Stimulated activated CD4-positive, alpha-beta T cell treated with anti-CD3 and anti-CD28 coated beads, Interleukin-1b, Interleukin-23, amount 100 ng/mL, for 4 hours (primary cell): Measurements from ENCODE around the gene TENM4.

Experiments used
- DNase-seq, 2 donors: peaks; one replicate each; pipeline ENCODE4 v3.0.0-alpha.2; 2020; ENCODE audit warnings: low read depth in 2 of 2

Gene TENM4

GRCh38 chr11:79390477-79390876 lies 50.4 kb downstream of the TENM4 start:
- DNase-seq, result no peak

GRCh38 chr11:79388201-79388600 lies 52.6 kb downstream of the TENM4 start:
- DNase-seq, result no peak

- no peak for DNase-seq
Observed at GRCh38 chr11:79383874-79384273, 57.0 kb downstream of the TENM4 start.

DNA sequence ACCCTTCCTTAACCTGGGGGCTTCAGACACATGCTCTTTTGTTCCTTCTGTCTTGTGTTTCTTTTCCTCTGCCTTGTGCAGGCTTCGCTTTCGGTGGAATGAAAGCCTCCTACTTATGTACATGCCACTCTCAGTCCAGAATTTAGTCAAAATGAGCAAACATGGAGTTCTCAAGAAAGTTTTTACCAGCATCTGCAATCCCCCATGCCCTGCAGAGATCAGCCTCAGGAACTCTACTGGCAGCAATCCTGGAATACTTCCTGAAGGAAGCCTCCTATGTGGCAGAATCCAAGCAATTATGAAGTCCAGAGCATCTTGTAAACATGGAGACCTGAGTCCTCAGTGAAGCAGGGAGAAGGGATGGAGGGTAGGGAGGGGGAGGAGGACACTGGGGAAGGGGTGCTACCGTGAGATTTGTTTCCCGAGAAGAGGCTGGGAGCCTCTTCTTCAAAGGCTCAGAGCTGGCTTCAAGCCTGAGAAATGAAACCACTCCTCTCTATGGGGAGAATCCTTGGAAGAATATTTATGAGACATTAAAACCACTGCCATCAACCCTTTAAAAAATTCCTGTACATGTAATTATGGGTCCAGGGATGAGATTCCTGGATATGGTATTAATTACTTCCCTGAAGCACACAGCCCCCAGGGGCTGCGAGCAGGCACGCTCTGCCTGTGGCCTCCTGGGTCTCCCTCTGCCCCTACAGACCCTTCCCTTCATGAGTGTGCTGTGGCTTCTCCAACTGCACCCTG lies 58.4 kb downstream of the TENM4 start:
- no peak for DNase-seq

DNA sequence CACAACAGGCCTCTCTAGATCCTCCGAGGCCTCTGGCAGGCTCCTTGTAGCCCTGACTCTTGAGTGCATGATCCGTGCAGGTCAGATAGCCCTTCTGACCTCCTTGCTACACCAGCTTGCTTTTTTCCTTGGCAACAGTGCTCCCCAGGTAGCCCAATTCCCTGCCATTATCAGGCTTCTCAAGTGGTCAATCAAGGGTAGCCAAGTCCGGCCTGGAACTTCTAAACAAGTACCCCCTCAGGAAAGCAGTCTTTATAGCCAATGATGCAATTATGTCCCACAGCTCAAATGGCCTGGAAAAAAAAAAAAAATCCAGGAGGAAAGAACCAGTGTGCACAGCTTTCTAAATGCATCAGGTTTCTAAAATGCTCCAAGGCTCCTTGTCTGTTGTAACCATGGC lies 59.8 kb downstream of the TENM4 start:
- no peak for DNase-seq

- no peak for DNase-seq
Observed at GRCh38 chr11:79377406-79377805, 63.4 kb downstream of the TENM4 start.

DNA sequence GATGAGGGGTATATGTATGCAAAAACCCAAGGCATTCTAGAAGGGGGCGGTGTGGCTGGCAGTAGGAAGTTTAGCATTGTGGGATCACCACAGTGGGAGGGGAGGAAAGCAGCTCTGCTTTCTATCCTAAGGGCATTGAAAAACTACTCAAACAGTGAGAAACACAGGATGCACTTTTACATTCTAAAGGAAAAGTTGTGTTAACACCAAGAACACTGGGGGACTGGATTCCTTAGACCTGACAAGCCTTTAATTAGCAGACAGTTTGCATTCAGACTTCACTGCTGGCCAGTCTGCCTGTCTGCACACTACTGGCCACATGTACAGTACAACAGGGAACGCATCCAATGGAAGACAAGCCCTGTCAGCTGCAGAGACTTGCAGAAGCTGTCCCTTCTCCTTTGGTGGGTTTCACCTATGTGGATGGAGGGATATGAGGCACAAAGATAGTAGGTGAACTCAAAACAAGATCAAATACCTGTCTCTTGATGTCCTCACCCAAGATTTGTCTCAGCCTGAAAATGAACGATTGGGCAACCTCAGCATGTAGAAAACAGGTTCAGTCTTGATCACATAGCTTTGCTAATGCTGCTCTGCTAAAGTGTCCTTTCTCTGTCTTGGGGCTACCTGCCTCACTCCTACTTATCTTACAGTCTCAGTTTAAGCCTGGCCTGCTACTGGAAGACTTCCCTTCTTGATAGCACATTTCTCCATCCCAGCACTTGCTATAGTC lies 64.8 kb downstream of the TENM4 start:
- no peak for DNase-seq

DNA sequence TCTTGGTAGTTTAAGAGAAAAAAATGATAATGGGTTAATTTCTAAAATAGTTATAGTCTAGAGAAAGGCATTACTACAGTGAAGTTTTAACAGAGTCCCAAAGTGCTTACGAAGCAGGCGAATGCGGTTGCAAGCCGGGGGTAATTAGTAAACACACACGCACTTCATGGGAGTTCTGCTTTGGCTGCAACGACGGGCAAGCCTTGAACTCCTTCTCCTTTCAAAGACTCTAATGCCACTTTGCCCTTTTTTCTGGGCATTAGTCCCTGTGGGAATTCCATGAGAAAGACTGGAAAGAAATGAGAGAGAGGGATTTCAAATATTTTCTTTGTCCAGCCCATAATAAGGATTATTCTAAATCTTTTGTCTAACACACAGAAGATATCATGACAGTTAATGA lies 66.1 kb downstream of the TENM4 start:
- no peak for DNase-seq

DNA sequence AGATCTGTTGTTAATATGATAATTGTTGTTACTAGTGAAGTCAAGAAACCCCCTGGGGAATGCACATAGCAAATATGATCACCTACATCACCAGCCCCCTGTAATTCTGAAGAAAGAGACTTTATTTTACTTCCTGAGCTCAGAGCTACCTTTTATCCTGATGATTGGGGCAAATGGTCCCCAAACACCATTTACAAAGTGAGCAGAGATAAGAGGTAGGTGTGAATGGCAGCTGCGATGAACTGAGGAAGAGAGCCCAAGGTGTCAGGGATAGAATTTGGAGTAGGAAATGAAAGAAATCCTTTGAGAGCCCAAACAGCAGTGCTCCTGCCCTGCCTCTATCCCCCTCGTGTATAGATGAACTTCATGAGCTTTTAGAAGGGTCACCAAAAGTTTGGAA lies 69.1 kb downstream of the TENM4 start:
- no peak for DNase-seq

DNA sequence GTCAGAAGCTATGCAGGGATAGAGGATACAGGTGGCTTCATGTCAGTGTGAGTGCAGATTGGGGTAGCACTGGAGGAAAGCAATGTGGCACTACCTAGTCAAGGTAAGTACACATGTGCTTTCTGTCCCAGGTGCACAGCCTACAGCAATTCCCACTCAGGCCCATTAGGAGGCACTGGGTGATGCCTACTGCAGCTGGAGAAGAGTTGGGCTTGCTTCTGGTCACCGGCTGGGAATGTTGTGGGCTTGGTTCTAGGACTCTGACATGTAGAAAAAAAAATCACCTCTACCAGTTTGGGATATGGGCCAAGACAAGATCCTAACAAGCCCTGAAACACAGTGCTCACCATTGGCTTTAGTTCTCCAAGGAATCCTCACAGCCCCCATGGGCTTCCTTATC lies 69.7 kb downstream of the TENM4 start:
- no peak for DNase-seq

GRCh38 chr11:79369055-79369454 lies 71.8 kb downstream of the TENM4 start:
- DNase-seq, result no peak

GRCh38 chr11:79367844-79368243 lies 73.0 kb downstream of the TENM4 start:
- no peak for DNase-seq

- DNase-seq, result no peak
Observed at GRCh38 chr11:79366218-79366617, 74.6 kb downstream of the TENM4 start.

DNA sequence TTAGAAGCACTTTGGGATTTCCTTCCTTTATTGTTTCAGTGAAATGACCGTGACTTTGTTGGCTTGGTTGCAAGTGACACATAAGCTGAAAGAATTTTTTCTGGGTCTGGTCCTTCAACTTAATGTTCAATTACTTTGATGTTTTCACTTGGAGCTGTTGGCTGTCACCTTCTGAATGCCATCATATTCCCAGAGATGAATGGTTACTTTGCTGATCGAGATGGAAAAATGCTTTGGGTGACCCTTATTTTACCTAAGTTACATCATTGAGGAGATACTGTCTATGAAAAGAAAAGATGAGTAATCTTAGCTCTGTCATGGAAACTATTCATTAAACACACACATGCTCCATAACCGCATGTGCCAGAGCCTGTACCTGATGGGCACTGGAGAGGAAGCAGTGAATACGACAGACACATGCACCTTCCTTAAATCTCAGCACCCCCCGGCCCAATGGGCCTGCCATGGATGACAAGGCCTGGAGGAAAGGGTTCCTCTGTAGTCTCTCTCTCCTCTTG lies 76.9 kb downstream of the TENM4 start:
- no peak for DNase-seq

GRCh38 chr11:79363256-79363655 lies 77.6 kb downstream of the TENM4 start:
- DNase-seq, result no peak

- DNase-seq, result no peak
Observed at GRCh38 chr11:79362821-79363220, 78.0 kb downstream of the TENM4 start.

- DNase-seq, result no peak
Observed at GRCh38 chr11:79362206-79362757, 78.5 kb downstream of the TENM4 start.

- DNase-seq, result no peak
Observed at GRCh38 chr11:79358258-79358657, 82.6 kb downstream of the TENM4 start.

DNA sequence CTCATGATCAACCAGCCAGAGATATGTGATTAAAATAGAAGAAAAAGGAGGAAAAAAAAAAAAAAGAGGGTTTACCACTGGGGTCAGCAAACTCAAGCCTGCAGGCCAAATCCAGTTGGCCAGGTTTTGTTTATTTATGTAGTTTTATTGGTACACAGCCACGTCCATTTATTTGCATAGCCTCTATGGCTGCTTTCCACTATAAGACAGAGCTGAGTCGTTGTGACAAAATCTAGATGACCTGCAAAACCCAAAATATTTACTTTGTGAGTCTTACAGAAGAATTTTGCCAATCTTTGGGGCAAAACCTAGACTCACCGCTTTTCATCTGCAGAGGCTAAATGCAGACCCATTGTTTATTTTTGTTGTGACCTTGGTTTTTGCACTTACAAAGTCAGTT lies 87.1 kb downstream of the TENM4 start:
- no peak for DNase-seq

DNA sequence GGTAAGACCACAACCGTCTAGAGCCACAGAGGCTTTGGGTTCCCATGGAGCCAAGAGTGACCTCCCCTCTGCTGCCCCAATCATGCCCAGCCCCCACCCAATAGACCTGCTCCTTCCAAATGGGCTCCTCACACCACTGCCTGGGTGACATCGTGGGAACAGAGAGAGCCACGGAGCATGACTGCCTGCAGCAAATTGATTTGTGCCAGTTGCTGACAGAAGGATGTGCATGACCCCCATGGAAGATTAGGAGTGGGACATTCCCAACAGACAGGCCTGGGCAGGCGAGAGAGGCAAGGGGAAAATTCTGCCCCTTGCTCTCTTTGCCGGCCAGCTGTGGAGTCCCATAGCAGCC lies 88.5 kb downstream of the TENM4 start:
- DNase-seq, result no peak

- no peak for DNase-seq
Observed at GRCh38 chr11:79348976-79349682, 91.7 kb downstream of the TENM4 start.

DNA sequence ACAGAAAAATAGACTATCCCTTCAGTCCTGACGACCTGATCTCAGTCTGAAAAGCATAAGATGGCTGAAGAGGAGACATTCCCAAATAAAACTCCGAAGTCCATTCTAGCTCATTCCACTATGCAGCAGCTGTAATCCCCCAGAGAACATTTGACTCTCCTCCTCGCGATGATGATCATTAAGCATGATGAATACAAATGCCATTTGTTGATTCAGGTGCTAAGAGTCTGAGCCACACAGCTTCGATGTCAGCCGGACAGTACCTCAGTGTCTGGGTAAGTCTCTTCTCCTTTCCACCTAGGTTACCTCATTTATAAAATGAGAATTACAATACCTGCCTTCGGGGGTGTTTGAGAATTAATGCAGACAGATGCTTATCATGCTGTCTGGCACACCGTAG lies 94.8 kb downstream of the TENM4 start:
- DNase-seq, result no peak
